K562 (cell line): ENCODE measurements around the gene SSBP2.

Source experiments
- CHD1 ChIP-seq: fragments of 200-600 bp; sonication (generic); IDR thresholded peaks from one replicate; pipeline ENCODE4 v1.6.1; 2012; ENCODE audit warnings: mild to moderate bottlenecking, moderate library complexity, low read length, inconsistent platforms
- PCBP2 ChIP-seq: fragments of 200-400 bp; formaldehyde crosslinking; IDR thresholded peaks from 2 replicates; pipeline ENCODE4 v1.6.1; 2018; ENCODE audit warnings: low read length, low read depth, mild to moderate bottlenecking, moderate library complexity; ENCODE audit not compliant: poor library complexity, severe bottlenecking
- SP1 ChIP-seq: sonication (generic); formaldehyde crosslinking; IDR thresholded peaks from 2 replicates; pipeline ENCODE4 v1.8.1; 2022; ENCODE audit warnings: mild to moderate bottlenecking, missing genetic modification reagents
- SREBF2 ChIP-seq: sonication (generic); formaldehyde crosslinking; IDR thresholded peaks from 2 replicates; pipeline ENCODE4 v1.4.0; 2020; ENCODE audit warnings: mild to moderate bottlenecking, missing genetic modification reagents
- TBP ChIP-seq: optimal IDR thresholded peaks from 2 replicates; pipeline ENCODE3; 2011; ENCODE audit warnings: low read depth, low read length, improper control_type of control experiment
- YY1 ChIP-seq, 3 experiments: IDR thresholded peaks; 2 replicates each; pipeline ENCODE4 v1.6.1; 2011; ENCODE audit warnings: low read length in 2 of 3, mild to moderate bottlenecking in 2 of 3, moderate library complexity in 2 of 3, borderline replicate concordance in 1 of 3, control low read depth in 1 of 3, low read depth in 1 of 3; ENCODE audit not compliant: insufficient read depth in 3 of 3, insufficient replicate concordance in 2 of 3, control insufficient read depth in 1 of 3, insufficient read length in 1 of 3; ENCODE audit errors: extremely low read depth in 1 of 3
- ZNF140 ChIP-seq: fragments of 250-450 bp; sonication (Bioruptor Pico); IDR thresholded peaks from 2 replicates; pipeline ENCODE4 v1.8.0; 2021; ENCODE audit warnings: moderate library complexity, mild to moderate bottlenecking, inconsistent platforms
- TF ChIP-seq, protein P1 (sequence below), 3 experiments: IDR thresholded peaks in 2 of 3; conservative IDR thresholded peaks in 1 of 3; 2 replicates each; pipeline ENCODE4 v1.5.1; 2011 to 2012; ENCODE audit warnings: low read length in 3 of 3, mild to moderate bottlenecking in 3 of 3, control low read depth in 2 of 3, improper control_type of control experiment in 1 of 3, inconsistent platforms in 1 of 3, low read depth in 1 of 3, mixed read lengths in 1 of 3, moderate library complexity in 1 of 3; ENCODE audit not compliant: insufficient read depth in 2 of 3

DNA sequence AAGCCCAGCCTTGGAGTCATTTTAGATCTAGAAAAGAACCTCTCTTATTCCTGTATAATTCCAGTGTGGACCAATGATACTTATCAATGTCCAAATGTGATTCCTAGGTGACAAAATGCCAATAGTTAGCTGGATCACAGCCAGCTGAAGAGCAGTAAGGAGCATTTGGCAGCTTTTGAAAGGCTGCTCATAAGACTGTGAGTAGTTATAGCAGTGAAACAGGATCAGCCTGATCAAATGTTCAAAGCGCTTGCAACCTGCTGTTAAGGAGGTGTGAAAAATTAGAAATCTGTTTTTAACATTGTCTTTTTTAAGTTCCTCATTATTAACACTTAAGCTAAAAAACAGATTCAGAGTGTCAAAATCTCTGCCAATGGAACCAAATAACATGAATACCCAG is 85.1 kb downstream of the SSBP2 start:
- TF ChIP-seq SREBF2, result no peak
- no peak for TF ChIP-seq SP1 (CRISPR knock-in tag)
- no peak for TF ChIP-seq TBP
- TF ChIP-seq CHD1, result no peak
- TF ChIP-seq, protein P1, sequence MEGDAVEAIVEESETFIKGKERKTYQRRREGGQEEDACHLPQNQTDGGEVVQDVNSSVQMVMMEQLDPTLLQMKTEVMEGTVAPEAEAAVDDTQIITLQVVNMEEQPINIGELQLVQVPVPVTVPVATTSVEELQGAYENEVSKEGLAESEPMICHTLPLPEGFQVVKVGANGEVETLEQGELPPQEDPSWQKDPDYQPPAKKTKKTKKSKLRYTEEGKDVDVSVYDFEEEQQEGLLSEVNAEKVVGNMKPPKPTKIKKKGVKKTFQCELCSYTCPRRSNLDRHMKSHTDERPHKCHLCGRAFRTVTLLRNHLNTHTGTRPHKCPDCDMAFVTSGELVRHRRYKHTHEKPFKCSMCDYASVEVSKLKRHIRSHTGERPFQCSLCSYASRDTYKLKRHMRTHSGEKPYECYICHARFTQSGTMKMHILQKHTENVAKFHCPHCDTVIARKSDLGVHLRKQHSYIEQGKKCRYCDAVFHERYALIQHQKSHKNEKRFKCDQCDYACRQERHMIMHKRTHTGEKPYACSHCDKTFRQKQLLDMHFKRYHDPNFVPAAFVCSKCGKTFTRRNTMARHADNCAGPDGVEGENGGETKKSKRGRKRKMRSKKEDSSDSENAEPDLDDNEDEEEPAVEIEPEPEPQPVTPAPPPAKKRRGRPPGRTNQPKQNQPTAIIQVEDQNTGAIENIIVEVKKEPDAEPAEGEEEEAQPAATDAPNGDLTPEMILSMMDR (IDR thresholded peaks at IDR 0.05 in 2 of 3, conservative IDR thresholded peaks at IDR 0.05 in 1 of 3; ENCODE audit: insufficient read depth in 2 of 3, low read depth in 1 of 3, low read length in 3 of 3), result no peak
- TF ChIP-seq ZNF140 (CRISPR knock-in tag), result no peak
- no peak for TF ChIP-seq YY1 (IDR thresholded peaks at IDR 0.05; ENCODE audit: borderline replicate concordance in 1 of 3, control insufficient read depth in 1 of 3, extremely low read depth in 1 of 3, insufficient read depth in 3 of 3, insufficient read length in 1 of 3, insufficient replicate concordance in 2 of 3, low read depth in 1 of 3, low read length in 2 of 3)
- no peak for TF ChIP-seq PCBP2
